ENCODE data around the gene MEGF10.

MEGF10 gene

GRCh38 chr5:127375124-127375523 lies 84.5 kb downstream of the MEGF10 start:
- no peak for DNase-seq

- DNase-seq = no peak
These were observed 85.0 kb downstream of the MEGF10 start for GRCh38 chr5:127375544-127376091.

- DNase-seq = no peak
These were observed 87.1 kb downstream of the MEGF10 start for GRCh38 chr5:127377651-127378050.

- no peak for DNase-seq
These were observed 95.3 kb downstream of the MEGF10 start for GRCh38 chr5:127385936-127386335.

- DNase-seq = no peak
These were observed 96.0 kb downstream of the MEGF10 start for GRCh38 chr5:127386557-127386956.

- no peak for DNase-seq
These were observed 99.0 kb downstream of the MEGF10 start for GRCh38 chr5:127389601-127390000.

- no peak for DNase-seq
These were observed 102.2 kb downstream of the MEGF10 start for GRCh38 chr5:127392762-127393161.

GRCh38 chr5:127396490-127397155 lies 106.0 kb downstream of the MEGF10 start:
- no peak for DNase-seq

- DNase-seq = no peak
These were observed 107.9 kb downstream of the MEGF10 start for GRCh38 chr5:127398508-127398907.

GRCh38 chr5:127399068-127399467 lies 108.5 kb downstream of the MEGF10 start:
- DNase-seq = no peak

- no peak for DNase-seq
These were observed 109.9 kb downstream of the MEGF10 start for GRCh38 chr5:127400539-127400938.

GRCh38 chr5:127400946-127401670 lies 110.5 kb downstream of the MEGF10 start:
- no peak for DNase-seq

GRCh38 chr5:127402361-127402760 lies 111.8 kb downstream of the MEGF10 start:
- no peak for DNase-seq

GRCh38 chr5:127404190-127404589 lies 113.6 kb downstream of the MEGF10 start:
- no peak for DNase-seq

- no peak for DNase-seq
These were observed 115.9 kb downstream of the MEGF10 start for GRCh38 chr5:127406326-127407121.

GRCh38 chr5:127409246-127409917 lies 118.8 kb downstream of the MEGF10 start:
- DNase-seq = no peak

- DNase-seq = no peak
These were observed 119.5 kb downstream of the MEGF10 start for GRCh38 chr5:127409921-127410675.

GRCh38 chr5:127410959-127411358 lies 120.4 kb downstream of the MEGF10 start:
- DNase-seq = no peak

GRCh38 chr5:127411381-127411780 lies 120.8 kb downstream of the MEGF10 start:
- DNase-seq = no peak

- DNase-seq = no peak
These were observed 122.1 kb downstream of the MEGF10 start for GRCh38 chr5:127412698-127413097.

GRCh38 chr5:127415034-127415433 lies 124.4 kb downstream of the MEGF10 start:
- no peak for DNase-seq

- DNase-seq = no peak
These were observed 126.3 kb downstream of the MEGF10 start for GRCh38 chr5:127416906-127417305.

All from activated CD4-positive, alpha-beta T cell treated with anti-CD3 and anti-CD28 coated beads for 4 hours (primary cell).